ENCODE data around the gene COL4A5.
"Not testable (repeated sequence)": the region's sequence is repeated elsewhere in the genome, so short reads cannot be mapped to it uniquely, and the experiment has no call there.

Gene COL4A5

GRCh38 chrX:108439426-108439942, at the start of gene COL4A5:
COL4A5 (plus strand) TSS chrX:108439838; CDS start chrX:108440126, 288 bp downstream.
- DNase-seq = peak; percentile 46

- not testable (repeated sequence) for DNase-seq
These were observed 48.5 kb upstream of the COL4A5 start for GRCh38 chrX:108390976-108391717.

GRCh38 chrX:108396188-108396891, 43.3 kb upstream of the COL4A5 start:
- no peak for DNase-seq

GRCh38 chrX:108396986-108397385, 42.7 kb upstream of the COL4A5 start:
- DNase-seq = no peak

- no peak for DNase-seq
These were observed 41.8 kb upstream of the COL4A5 start for GRCh38 chrX:108397627-108398391.

- no peak for DNase-seq
These were observed 40.0 kb upstream of the COL4A5 start for GRCh38 chrX:108399418-108400165.

DNA sequence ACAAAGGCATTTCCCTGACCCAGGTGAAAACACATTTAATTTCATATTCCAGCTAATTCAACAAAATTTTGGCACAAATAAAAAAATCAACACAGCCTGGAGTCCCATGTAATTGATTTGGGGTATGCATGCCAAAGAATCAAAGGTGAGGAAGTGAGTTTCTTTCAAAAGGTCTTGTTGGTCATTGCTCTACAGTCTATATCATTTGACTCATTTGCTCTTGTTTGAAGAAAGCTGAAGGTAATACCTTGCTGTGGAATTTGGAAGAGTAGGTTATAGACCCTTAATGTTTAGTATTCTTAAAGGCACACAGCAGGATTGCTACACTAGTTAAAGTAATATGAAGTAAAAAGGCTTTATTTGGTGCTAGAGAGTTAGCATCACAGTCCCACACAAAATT, 26.9 kb upstream of the COL4A5 start:
- no peak for DNase-seq

GRCh38 chrX:108415146-108415545, 24.5 kb upstream of the COL4A5 start:
- no peak for DNase-seq

- DNase-seq = no peak
These were observed 23.7 kb upstream of the COL4A5 start for GRCh38 chrX:108415891-108416290.

DNA sequence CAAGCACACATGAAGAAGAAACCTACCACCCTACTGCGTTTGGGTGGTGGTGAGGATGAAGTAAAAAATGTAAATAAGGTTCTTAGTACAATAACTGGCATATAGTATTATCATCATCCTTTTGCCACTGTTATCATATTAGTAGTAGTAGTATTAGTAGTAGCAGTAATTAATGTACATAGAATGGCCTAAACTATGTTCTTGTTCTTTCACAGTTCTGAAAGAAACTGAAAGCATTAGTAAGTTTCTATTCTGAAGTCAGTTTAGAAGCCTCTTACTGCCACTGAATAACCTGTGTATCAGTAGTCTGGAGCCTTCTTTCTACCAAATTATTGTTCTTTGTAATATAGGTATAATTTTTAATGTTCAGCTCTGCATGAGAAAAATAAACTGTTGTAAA, 22.4 kb upstream of the COL4A5 start:
- no peak for DNase-seq

- no peak for DNase-seq
These were observed 20.2 kb upstream of the COL4A5 start for GRCh38 chrX:108419401-108419800.

- no peak for DNase-seq
These were observed 19.2 kb upstream of the COL4A5 start for GRCh38 chrX:108420481-108420880.

DNA sequence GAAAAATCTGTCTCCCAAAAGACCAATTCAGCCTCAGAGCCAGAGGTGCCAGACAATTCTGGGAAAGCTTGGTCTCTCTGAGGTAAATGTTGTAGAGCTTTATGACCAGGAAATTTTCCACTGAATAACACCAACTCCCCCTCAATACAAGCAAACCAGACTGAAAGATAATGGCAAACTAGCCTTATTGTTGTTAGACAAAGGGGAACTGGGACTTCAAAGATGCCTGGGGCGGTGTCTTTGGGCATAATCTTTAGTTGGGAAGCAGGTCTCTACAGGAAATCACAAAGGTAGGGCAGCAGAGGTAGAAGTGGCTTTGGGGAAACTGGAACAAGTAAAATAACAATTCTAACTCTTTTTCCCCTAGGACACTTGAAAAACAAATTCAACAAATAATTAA, 13.4 kb upstream of the COL4A5 start:
- no peak for DNase-seq

DNA sequence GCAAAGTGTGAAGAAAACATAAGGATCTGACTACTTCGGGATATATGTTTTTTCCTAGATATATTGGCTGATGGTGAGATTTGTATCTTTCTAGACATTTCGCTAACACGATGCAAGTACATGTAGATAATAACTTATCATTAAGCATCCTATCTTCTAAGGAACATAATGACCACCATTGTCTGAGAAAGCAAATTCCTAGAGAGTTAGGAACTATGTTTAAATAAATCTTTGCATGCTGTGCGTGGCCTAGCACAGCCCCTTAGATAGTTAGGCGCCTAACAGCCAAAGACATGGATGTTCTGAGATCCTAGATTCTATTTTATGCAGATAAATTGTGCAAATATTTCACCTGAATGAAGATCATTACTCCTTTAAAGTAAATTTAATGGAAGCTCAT, 4.4 kb upstream of the COL4A5 start:
- no peak for DNase-seq

DNA sequence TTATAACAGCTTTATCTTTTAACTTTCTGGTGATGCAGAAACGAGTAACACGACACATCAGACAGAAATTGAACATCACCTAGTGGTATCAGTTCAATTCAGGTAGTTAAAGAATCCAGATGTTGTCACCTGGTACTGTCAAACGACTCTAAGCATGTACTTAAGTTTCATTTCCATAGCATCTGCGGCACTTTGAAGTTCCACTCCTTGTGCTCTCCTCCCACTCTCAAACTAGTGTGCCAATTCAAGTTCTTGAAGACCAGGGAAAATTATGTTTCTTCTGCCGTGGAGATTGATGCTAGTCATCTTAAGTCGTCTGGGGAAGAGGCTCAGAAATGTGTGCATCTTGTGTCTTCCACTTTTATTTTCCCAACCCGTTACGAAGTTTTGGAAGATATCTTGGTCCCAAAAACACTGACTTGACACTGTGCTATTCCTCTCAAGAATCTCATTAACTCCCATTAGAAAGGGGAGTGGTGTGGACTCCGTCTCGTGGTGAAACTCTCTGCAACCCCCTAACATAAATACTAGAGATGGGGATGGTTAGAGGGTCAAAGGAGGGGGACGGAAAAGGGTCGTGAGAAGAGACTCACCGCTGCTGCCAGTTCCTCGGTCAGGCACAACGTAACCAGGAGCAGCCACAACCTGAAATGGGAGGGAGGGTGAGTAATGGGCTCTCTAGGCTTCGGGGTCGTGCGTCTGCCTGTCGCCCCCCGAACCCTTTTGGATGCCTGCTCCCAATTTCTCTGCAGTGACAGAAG, 2.1 kb upstream of the COL4A5 start:
- no peak for DNase-seq

- DNase-seq = no peak
These were observed 1.5 kb upstream of the COL4A5 start, which contains the start of gene COL4A6 for GRCh38 chrX:108438110-108438623. COL4A6 (minus strand) TSS chrX:108438422; CDS start chrX:108438196, 226 bp downstream.

DNA sequence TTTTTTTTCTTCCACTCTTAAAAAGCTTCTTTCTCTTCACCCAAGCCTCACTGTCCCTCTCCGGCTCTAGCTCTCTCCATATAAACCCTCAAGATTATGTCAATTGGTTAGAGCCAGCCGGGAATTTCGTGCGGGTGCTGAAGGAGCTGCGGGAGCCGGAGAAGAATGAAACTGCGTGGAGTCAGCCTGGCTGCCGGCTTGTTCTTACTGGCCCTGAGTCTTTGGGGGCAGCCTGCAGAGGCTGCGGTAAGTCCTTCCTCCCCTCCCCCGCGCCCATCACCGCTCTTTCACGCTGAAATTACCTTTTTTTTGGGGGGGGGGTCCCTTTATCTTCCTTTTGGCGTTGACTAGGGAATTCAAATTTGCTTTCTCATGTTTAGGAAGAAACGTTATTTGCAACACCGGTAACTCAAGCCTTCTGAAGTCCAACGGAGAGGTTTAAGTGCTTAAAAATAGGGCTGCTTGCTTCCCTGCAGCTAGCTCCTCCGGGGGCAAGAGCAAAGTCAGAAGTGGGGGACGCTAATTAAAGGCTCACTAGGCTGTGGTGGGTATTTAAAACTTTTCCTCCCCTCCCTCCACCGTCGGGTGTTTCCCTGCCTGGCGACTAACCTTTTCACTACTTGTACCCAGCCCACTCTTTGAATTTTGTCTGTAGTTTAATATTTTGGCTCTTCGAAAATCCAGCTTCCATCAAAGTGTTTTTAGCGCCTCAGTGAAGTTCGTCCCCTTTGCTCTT, 491 bp downstream of the COL4A5 start:
- DNase-seq = no peak

- no peak for DNase-seq
These were observed 3.3 kb downstream of the COL4A5 start for GRCh38 chrX:108442901-108443464.

GRCh38 chrX:108447303-108447702, 7.7 kb downstream of the COL4A5 start:
- no peak for DNase-seq

GRCh38 chrX:108453841-108454240, 14.2 kb downstream of the COL4A5 start:
- no peak for DNase-seq

Data from midbrain (tissue), 1 donor.